ENCODE data around the gene NONO.
"Not testable (repeated sequence)": the region's sequence is repeated elsewhere in the genome, so short reads cannot be mapped to it uniquely, and the experiment has no call there.

Gene NONO

GRCh38 chrX:71283403-71284143, at the start of gene NONO:
NONO (plus strand) TSS chrX:71283635; CDS start chrX:71290638, 7,003 bp downstream.
- DNase-seq (ENCODE audit: low read depth in 2 of 2) = peak; percentile 61 to 65

DNA sequence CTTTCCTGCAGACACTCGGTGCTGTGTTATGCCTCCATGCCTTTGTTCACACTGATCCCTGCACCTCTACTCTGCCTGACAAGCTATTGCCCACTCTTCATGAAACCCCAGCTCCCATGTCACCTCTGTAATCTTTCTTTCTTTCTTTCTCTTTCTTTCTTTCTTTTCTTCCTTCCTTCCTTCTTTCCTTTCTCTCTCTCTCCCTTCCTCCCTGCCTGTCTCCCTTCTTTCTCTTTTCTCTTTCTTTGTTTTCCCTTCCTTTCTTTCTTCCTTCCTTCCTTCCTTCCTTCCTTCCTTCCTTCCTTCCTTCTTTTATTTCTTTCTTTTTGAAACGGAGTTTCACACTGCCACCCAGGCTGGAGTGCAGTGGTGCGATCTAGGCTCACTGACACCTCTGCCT, 48.0 kb upstream of the NONO start:
- no peak for DNase-seq (ENCODE audit: low read depth in 2 of 2)

- DNase-seq (ENCODE audit: low read depth in 2 of 2) = no peak
Observed at GRCh38 chrX:71236836-71237235, 46.6 kb upstream of the NONO start.

DNA sequence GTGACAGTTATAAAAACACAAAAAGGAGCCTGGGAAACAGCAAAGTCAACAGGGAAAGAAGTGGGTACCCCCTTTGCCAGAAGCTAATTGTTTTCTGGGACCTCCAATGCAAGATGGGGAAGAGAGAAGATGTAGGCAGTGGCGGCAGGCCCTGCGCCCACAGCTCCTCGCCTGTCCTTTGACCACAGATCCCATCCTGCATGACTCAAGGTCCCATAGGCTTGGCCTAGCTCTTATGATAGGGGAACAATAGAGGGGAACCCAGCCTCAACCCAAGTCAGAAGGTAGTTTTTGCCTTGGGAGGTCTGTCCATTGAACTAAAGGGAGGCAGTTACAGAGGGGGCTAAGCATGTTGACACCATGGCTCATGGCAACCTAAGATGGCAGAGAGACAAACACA, 43.7 kb upstream of the NONO start:
- no peak for DNase-seq (ENCODE audit: low read depth in 2 of 2)

- no peak for DNase-seq (ENCODE audit: low read depth in 2 of 2)
Observed at GRCh38 chrX:71241301-71241700, 42.1 kb upstream of the NONO start.

DNA sequence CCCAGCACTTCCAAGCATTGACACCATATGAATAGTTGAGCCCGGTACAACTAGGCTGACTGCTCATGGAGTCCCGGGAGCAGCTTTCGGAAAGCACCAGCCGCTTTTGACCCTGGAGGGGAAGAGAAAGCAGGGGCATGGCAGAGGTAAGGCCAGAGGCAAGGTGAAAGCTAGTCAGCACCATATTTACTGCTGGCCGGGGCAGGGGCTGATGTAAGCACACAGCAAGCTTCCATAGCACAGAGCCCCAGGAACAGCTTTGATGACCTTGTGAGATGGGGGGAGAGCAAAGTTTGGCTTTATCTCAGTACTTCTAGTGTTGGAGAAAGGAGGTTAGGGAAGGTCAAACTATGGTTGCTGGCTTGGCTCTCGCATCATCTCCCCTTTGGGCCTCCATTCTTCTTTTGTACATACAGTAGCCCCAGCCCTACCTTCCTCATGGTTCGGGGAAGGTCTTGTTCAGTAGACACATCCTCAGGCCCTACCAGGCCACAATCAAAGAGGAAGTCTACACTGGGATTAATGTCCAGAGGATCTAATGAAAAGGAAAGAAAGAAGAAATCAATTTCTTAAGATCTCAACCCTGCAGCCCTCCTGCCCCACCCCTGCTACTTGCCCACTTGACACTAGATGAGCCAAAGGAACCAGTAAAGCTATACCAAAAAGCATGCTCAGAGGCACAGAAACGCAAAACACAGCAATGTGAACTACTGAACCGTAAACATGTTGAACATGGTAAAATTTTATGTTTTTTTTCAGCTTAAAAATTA, 38.9 kb upstream of the NONO start:
- no peak for DNase-seq (ENCODE audit: low read depth in 2 of 2)

GRCh38 chrX:71245159-71245558, 38.3 kb upstream of the NONO start:
- no peak for DNase-seq (ENCODE audit: low read depth in 2 of 2)

DNA sequence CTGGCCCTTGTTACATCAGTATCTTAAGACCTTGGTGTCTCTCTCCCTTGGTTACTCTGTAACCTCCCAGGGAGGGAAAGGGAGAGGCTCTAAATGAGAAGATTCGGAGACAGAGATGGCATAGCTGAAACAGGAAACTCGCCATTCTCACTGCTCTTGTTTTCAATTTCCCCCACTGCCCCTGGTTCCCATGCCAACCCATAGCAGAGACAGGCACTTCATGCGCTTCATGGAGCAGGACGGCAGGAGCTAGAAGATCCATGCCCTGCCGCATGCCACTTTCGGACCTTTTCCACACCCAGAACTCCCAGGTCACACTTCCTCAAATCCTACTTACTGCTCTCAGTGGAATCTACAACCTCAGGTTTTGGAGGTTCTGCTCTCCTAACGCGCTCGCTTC, 32.6 kb upstream of the NONO start:
- DNase-seq (ENCODE audit: low read depth in 2 of 2) = no peak

DNA sequence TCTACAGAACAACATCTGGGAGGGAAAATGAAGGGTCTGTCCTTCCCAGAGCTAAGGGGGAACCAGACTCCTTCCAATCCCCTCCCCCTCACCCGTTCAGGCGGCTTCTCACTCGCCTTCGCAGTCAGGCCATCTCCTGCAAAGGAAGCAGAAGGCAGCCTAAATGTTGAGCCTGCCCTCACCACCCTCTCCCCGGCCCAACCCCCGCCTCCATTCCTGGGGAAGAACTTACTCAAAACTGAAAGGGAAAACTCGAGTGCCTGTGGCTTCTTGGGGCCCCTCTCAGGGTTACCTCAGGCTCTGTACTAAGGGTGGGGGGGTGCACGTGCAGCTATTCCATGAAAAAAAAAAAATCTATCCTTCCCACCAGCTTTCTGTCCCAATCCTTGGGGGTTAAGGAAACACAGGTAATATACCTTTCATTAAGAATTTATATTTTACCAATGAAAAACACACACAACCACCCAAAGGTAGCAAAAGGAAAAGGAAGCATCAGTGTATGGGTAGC, 31.9 kb upstream of the NONO start:
- peak in 1 of 2 donors; percentile 7 for DNase-seq (ENCODE audit: low read depth in 2 of 2)

- no peak for DNase-seq (ENCODE audit: low read depth in 2 of 2)
Observed at GRCh38 chrX:71252221-71252620, 31.2 kb upstream of the NONO start.

- peak; percentile 18 to 21 for DNase-seq (ENCODE audit: low read depth in 2 of 2)
Observed at GRCh38 chrX:71253253-71254091, 30.0 kb upstream of the NONO start.

DNA sequence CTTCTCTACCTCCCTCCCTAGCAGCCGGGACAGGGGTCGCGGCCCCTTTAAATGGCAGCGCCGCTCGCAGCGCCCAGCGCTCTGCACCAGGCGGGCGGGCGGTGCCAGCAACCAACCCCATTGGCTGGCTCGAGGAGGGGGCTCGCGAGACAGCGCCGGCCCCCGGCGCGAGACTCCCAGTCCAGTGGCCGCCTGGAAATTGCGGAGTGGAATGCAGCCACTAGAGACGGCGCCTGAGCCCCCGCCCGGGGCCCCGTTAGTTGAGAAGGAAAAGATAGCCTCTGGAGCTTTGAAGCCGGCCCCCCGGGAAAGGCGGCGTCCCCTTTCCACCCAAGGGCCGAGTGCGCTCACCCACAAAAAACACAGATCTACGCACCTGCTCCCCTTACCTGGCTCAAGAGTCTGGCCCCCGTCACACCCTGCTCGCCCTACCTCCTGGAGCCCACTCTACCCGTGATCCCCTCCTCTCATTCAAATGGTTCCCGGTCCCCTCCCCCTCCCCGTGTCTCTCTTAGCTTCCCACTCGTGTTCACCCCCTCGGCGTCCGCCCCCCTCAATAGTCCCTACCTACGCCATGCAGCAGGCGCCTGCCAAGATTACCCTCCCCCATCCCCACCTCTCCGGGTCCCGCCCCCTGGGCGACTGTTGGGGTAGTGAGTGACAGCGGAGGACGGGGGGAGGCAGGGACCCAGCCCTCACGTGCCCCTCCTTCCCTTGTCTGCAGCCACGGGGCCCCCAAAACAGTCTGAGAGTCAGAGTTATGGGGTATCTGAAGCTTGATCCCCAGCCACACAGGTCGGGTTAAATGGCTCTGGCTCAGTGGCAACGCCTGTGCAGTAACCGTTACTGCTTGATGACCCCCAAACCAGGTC, 29.1 kb upstream of the NONO start, which contains the start of gene ZMYM3:
TSS of gene ZMYM3 (minus strand) at position 49 of the 872 bp plus-strand sequence. CDS start 885 bp downstream, outside the sequence.
- DNase-seq (ENCODE audit: low read depth in 2 of 2) = peak; percentile 64 to 71

DNA sequence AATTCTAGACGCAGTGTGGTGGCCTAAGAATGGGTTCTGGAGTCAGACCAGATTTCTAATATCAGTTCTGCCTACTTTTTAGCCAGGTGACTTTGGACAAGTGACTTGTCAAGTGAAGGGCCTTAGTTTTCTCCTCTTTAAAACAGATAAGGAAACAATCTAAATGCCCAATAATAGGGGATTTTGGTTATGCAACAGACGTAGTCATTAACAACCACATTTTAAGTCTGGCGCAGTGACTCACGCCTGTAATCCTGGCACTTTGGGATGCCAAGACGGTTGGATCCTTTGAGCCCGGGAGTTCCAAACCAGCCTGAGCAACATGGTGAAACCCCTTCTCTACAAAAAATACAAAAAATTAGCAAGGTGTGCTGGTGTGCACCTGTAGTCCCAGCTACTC, 27.4 kb upstream of the NONO start:
- DNase-seq (ENCODE audit: low read depth in 2 of 2) = no peak

DNA sequence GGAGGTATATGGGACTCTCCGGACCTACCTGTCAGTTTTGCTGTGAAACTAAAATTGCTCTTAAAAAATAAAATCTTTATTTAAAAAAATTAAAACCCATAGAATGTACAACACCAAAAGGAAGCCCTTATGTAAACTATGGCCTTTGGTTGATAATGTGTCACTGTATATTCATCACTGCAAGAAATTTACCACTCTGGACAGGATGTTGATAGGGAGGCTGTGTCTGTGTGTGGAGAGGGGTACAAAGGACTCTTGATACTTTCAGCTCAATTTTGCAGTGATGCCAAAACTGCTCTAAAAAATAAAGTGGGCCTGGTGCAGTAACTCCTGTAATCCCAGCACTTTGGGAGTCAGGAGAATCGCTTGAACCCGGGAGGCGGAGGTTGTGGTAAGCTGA, 26.6 kb upstream of the NONO start:
- no peak for DNase-seq (ENCODE audit: low read depth in 2 of 2)

GRCh38 chrX:71268624-71269023, 14.8 kb upstream of the NONO start:
- not testable (repeated sequence) for DNase-seq (ENCODE audit: low read depth in 2 of 2)

DNA sequence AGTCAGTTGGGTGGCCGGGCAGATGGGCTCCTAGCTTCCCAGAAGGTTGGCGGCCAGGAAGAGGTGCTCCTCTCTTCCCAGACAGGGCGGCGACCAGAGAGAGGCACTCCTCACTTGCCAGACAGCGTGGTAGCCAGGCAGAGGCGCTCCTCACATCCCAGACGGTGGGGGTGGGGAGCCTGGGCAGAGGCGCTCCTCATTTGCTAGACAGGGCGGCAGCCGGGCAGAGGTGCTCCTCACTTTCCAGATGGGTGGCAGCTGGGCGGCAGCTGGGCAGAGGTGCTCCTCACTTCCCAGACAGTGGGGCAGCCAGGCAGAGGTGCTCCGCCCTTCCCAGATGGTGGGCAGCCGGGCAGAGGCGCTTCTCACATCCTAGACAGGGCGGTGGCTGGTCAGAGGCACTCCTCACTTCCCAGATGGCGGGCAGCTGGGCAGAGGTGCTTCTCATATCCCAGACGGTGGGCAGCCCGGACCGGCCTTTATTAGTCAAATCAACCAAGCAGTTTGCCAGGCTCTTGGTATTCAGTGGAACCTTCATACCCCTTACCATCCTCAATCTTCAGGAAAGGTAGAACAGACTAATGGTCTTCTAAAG, 13.5 kb upstream of the NONO start:
- no peak for DNase-seq (ENCODE audit: low read depth in 2 of 2)

- not testable (repeated sequence) for DNase-seq (ENCODE audit: low read depth in 2 of 2)
Observed at GRCh38 chrX:71272313-71272712, 11.1 kb upstream of the NONO start.

DNA sequence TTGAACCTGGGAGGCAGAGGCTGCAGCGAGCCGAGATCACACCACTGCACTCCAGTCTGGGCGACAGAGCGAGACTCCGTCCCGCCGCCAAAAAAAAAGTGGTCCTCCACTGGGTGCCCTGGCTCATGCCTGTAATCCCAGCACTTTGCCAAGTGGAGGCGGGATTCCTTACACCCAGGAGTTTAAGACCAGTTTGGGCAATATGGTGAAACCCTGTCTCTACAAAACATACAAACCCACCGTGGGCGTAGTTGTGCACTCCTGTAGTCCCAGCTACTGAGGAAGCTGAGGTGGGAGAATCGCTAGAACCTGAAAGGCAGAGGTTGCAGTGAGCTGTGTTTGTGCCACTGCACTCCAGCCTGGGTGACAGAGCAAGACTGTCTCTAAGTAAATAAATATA, 2.1 kb upstream of the NONO start:
- not testable (repeated sequence) for DNase-seq (ENCODE audit: low read depth in 2 of 2)

DNA sequence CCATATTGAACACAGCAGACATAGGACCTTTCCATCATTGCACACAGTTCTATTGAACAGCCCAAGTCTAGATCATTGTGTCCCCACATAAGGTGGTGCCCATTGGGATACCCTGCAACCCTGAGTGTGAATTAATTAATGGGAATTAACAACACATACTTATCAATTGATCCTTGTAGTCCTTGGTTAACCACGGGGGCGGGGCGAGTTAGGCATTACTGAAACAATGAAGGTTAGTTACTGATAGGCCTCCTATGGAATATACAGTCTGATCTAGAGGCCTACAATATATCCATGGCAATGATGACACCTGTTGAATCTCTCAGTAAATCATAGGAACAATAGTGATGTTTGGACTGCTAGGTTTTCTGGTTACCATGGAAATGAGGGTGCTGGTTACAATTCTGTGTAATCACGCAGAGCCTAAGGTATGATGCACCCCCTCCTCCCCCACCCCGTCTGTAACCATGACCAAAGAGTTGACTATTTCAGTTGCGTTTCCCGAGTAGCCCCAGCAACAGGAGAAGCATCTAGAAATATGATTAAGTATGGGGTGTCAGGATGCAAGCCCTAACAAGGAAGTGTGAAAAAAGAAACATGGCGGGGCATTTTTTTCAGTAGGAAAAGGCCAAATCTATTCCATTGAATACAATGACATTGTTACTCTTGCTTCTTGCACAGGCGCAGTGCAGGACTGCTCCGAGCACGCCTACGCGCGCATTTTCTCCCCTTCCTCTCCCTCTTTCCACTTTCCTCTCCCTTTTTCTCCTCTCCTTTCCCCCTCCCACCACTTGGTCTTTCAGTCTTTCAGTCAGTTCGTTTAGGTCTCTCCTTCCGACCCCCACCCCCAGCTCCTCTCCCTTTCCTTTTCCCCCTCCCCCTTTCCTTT, 677 bp upstream of the NONO start:
- DNase-seq (ENCODE audit: low read depth in 2 of 2) = peak in 1 of 2 donors; percentile 40

Data from stimulated activated CD8-positive, alpha-beta memory T cell treated with anti-CD3 and anti-CD28 coated beads, Interleukin-2, amount 100 ng/mL, for 48 hours (primary cell).